ENCODE data around the gene GRIN2A.

Gene GRIN2A

GRCh38 chr16:10088380-10088793, 93.8 kb downstream of the GRIN2A start:
- Histone ChIP-seq H3K27ac (ENCODE audit: low read depth, low read length) (no peak overlapping the region), H2AFZ (ENCODE audit: low read length, unreplicated experiment) (no peak overlapping the region), H3K27me3 (ENCODE audit: insufficient read depth, low read length) (no peaks in the 10 kb centered on the region), H3K4me3 (ENCODE audit: low read depth, low read length) (no peak overlapping the region), H3K79me2 (ENCODE audit: control insufficient read depth, insufficient read depth, low read length, unreplicated experiment) (no peaks in the 10 kb centered on the region), H3K36me3 (ENCODE audit: insufficient read depth, low read length) (no peaks in the 10 kb centered on the region), H3K4me1 (ENCODE audit: control insufficient read depth, insufficient read depth, low read length, unreplicated experiment) (no peaks in the 10 kb centered on the region)

GRCh38 chr16:10087151-10087550, 95.1 kb downstream of the GRIN2A start:
- H3K79me2 ChIP-seq (ENCODE audit: control insufficient read depth, insufficient read depth, low read length, unreplicated experiment) = no peaks in the 10 kb centered on the region
- no peak overlapping the region for H3K4me3 ChIP-seq (ENCODE audit: low read depth, low read length)
- H3K36me3 ChIP-seq (ENCODE audit: insufficient read depth, low read length) = no peaks in the 10 kb centered on the region
- H3K27me3 ChIP-seq (ENCODE audit: insufficient read depth, low read length) = no peaks in the 10 kb centered on the region
- H3K27ac ChIP-seq (ENCODE audit: low read depth, low read length) = no peak overlapping the region
- H2AFZ ChIP-seq (ENCODE audit: low read length, unreplicated experiment) = no peak overlapping the region
- no peaks in the 10 kb centered on the region for H3K4me1 ChIP-seq (ENCODE audit: control insufficient read depth, insufficient read depth, low read length, unreplicated experiment)

GRCh38 chr16:10086620-10087019, 95.6 kb downstream of the GRIN2A start:
- Histone ChIP-seq H3K4me3 (ENCODE audit: low read depth, low read length) (no peak overlapping the region), H2AFZ (ENCODE audit: low read length, unreplicated experiment) (no peak overlapping the region), H3K27ac (ENCODE audit: low read depth, low read length) (no peak overlapping the region), H3K4me1 (ENCODE audit: control insufficient read depth, insufficient read depth, low read length, unreplicated experiment) (no peaks in the 10 kb centered on the region), H3K79me2 (ENCODE audit: control insufficient read depth, insufficient read depth, low read length, unreplicated experiment) (no peaks in the 10 kb centered on the region), H3K27me3 (ENCODE audit: insufficient read depth, low read length) (no peaks in the 10 kb centered on the region), H3K36me3 (ENCODE audit: insufficient read depth, low read length) (no peaks in the 10 kb centered on the region)

GRCh38 chr16:10085078-10085798, 97.0 kb downstream of the GRIN2A start:
- Histone ChIP-seq H3K27ac (ENCODE audit: low read depth, low read length) (no peak overlapping the region), H3K36me3 (ENCODE audit: insufficient read depth, low read length) (no peaks in the 10 kb centered on the region), H3K4me1 (ENCODE audit: control insufficient read depth, insufficient read depth, low read length, unreplicated experiment) (no peaks in the 10 kb centered on the region), H3K79me2 (ENCODE audit: control insufficient read depth, insufficient read depth, low read length, unreplicated experiment) (no peaks in the 10 kb centered on the region), H3K4me3 (ENCODE audit: low read depth, low read length) (no peak overlapping the region), H2AFZ (ENCODE audit: low read length, unreplicated experiment) (no peak overlapping the region), H3K27me3 (ENCODE audit: insufficient read depth, low read length) (no peaks in the 10 kb centered on the region)

- no peaks in the 10 kb centered on the region for H3K36me3 ChIP-seq (ENCODE audit: insufficient read depth, low read length)
- no peak overlapping the region for H2AFZ ChIP-seq (ENCODE audit: low read length, unreplicated experiment)
Measured at GRCh38 chr16:10083301-10083700, 98.9 kb downstream of the GRIN2A start.

GRCh38 chr16:10081201-10081940, 100.9 kb downstream of the GRIN2A start:
- Histone ChIP-seq H3K79me2 (ENCODE audit: control insufficient read depth, insufficient read depth, low read length, unreplicated experiment) (no peaks in the 10 kb centered on the region), H3K4me3 (ENCODE audit: low read depth, low read length) (no peak overlapping the region), H2AFZ (ENCODE audit: low read length, unreplicated experiment) (no peak overlapping the region), H3K4me1 (ENCODE audit: control insufficient read depth, insufficient read depth, low read length, unreplicated experiment) (no peaks in the 10 kb centered on the region), H3K27me3 (ENCODE audit: insufficient read depth, low read length) (no peaks in the 10 kb centered on the region), H3K27ac (ENCODE audit: low read depth, low read length) (no peak overlapping the region), H3K36me3 (ENCODE audit: insufficient read depth, low read length) (no peaks in the 10 kb centered on the region)

More at GRCh38 chr16:10083301-10083700, 98.9 kb downstream of the GRIN2A start:
- Histone ChIP-seq H3K27ac (ENCODE audit: low read depth, low read length) (no peak overlapping the region), H3K27me3 (ENCODE audit: insufficient read depth, low read length) (no peaks in the 10 kb centered on the region), H3K4me1 (ENCODE audit: control insufficient read depth, insufficient read depth, low read length, unreplicated experiment) (no peaks in the 10 kb centered on the region), H3K79me2 (ENCODE audit: control insufficient read depth, insufficient read depth, low read length, unreplicated experiment) (no peaks in the 10 kb centered on the region), H3K4me3 (ENCODE audit: low read depth, low read length) (no peak overlapping the region)

DNA sequence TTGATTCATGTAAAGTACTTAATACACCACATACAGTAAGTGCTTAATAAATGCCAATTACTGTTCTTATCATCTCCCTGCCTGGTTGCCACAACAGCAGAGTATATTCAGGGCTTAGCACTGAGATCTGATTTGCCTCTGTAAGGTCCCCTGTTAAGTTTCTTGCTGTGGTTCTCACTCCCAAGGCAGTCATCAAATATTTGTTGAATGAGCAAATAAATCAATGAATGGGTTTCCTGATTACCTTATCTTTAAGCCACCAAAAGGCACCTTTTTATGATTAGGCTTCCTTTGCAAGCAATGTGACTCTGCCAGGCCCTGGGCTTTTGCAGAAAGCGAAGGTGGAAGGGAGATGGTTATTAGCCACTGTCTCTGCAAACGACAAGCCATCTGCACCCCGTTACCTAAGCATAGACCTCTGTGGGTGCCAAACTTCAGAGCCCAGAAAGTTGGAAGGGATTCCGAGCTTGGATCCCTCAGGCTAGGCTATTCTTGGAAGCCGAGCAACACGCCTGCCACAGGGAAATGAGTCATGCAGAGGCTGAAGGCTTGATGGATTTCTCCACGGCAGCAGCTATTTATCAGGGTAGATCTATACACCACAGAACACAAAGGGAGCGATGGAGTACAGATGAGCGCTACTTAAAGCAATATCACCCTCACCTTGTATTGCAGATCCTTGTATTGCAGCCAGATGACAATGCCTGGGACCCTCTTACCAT, 102.0 kb downstream of the GRIN2A start:
- Histone ChIP-seq H3K79me2 (ENCODE audit: control insufficient read depth, insufficient read depth, low read length, unreplicated experiment) (no peaks in the 10 kb centered on the region), H3K27ac (ENCODE audit: low read depth, low read length) (no peak overlapping the region), H3K4me3 (ENCODE audit: low read depth, low read length) (no peak overlapping the region), H2AFZ (ENCODE audit: low read length, unreplicated experiment) (no peak overlapping the region), H3K36me3 (ENCODE audit: insufficient read depth, low read length) (no peaks in the 10 kb centered on the region), H3K27me3 (ENCODE audit: insufficient read depth, low read length) (no peaks in the 10 kb centered on the region), H3K4me1 (ENCODE audit: control insufficient read depth, insufficient read depth, low read length, unreplicated experiment) (no peaks in the 10 kb centered on the region)

DNA sequence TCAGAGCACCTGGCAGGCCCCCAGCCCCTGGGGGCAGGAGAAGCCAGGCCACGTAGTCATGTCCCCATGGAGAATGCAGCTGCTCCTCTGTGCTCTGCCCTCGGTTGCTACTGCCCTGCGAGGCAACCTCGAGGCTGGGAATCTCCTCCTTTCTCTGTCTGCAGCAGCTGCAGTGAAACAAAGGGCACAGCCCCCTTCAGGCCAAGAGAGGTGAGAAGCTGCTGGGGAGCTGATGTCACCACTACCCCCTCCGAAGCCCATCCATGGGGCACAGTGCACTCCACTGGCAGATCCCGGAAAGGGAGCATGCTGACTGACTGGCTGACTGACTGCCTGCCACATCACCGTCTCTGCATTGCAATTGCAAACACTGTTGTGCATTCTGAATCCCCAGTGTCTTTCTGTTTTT, 103.7 kb downstream of the GRIN2A start:
- Histone ChIP-seq H3K4me3 (ENCODE audit: low read depth, low read length) (no peak overlapping the region), H3K36me3 (ENCODE audit: insufficient read depth, low read length) (no peaks in the 10 kb centered on the region), H3K79me2 (ENCODE audit: control insufficient read depth, insufficient read depth, low read length, unreplicated experiment) (no peaks in the 10 kb centered on the region), H3K27me3 (ENCODE audit: insufficient read depth, low read length) (no peaks in the 10 kb centered on the region), H3K27ac (ENCODE audit: low read depth, low read length) (no peak overlapping the region), H3K4me1 (ENCODE audit: control insufficient read depth, insufficient read depth, low read length, unreplicated experiment) (no peaks in the 10 kb centered on the region), H2AFZ (ENCODE audit: low read length, unreplicated experiment) (no peak overlapping the region)

GRCh38 chr16:10077861-10078260, 104.4 kb downstream of the GRIN2A start:
- Histone ChIP-seq H3K4me1 (ENCODE audit: control insufficient read depth, insufficient read depth, low read length, unreplicated experiment) (no peaks in the 10 kb centered on the region), H3K4me3 (ENCODE audit: low read depth, low read length) (no peak overlapping the region), H3K27me3 (ENCODE audit: insufficient read depth, low read length) (no peaks in the 10 kb centered on the region), H3K36me3 (ENCODE audit: insufficient read depth, low read length) (no peaks in the 10 kb centered on the region), H3K27ac (ENCODE audit: low read depth, low read length) (no peak overlapping the region), H2AFZ (ENCODE audit: low read length, unreplicated experiment) (no peak overlapping the region), H3K79me2 (ENCODE audit: control insufficient read depth, insufficient read depth, low read length, unreplicated experiment) (no peaks in the 10 kb centered on the region)

DNA sequence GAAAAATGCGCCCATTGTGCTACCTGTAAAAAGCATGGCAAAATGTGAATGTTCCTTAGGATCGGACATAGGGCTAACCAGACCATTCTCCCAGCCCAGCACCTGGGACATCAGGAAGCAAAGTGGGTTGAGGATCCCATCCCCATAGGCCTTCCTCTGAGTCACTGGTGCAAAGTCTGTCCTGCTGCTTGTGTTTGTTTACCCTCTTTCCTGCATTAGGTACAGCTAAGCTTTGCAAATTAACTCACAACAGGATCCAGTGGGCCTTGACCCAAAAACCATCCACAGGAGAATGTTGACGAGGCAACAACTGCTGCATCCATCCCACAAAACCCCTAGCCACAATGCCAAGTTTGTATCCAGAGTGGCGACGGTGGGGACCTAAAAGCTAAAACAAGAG, 106.2 kb downstream of the GRIN2A start:
- H3K79me2 ChIP-seq (ENCODE audit: control insufficient read depth, insufficient read depth, low read length, unreplicated experiment) = no peaks in the 10 kb centered on the region
- no peaks in the 10 kb centered on the region for H3K4me1 ChIP-seq (ENCODE audit: control insufficient read depth, insufficient read depth, low read length, unreplicated experiment)
- H3K27me3 ChIP-seq (ENCODE audit: insufficient read depth, low read length) = no peaks in the 10 kb centered on the region
- no peak overlapping the region for H2AFZ ChIP-seq (ENCODE audit: low read length, unreplicated experiment)
- no peaks in the 10 kb centered on the region for H3K36me3 ChIP-seq (ENCODE audit: insufficient read depth, low read length)
- H3K4me3 ChIP-seq (ENCODE audit: low read depth, low read length) = no peak overlapping the region
- H3K27ac ChIP-seq (ENCODE audit: low read depth, low read length) = no peak overlapping the region
